ENCODE results near the gene F7.

Gene F7

GRCh38 chr13:113155201-113155600, 49.6 kb downstream of the F7 start:
- no peak overlapping the region for H3K27ac ChIP-seq
- ChIA-PET POLR2A (ENCODE audit: low non-redundant PET) (no interaction called here), CTCF (no interaction called here)
- TF ChIP-seq, protein P1, sequence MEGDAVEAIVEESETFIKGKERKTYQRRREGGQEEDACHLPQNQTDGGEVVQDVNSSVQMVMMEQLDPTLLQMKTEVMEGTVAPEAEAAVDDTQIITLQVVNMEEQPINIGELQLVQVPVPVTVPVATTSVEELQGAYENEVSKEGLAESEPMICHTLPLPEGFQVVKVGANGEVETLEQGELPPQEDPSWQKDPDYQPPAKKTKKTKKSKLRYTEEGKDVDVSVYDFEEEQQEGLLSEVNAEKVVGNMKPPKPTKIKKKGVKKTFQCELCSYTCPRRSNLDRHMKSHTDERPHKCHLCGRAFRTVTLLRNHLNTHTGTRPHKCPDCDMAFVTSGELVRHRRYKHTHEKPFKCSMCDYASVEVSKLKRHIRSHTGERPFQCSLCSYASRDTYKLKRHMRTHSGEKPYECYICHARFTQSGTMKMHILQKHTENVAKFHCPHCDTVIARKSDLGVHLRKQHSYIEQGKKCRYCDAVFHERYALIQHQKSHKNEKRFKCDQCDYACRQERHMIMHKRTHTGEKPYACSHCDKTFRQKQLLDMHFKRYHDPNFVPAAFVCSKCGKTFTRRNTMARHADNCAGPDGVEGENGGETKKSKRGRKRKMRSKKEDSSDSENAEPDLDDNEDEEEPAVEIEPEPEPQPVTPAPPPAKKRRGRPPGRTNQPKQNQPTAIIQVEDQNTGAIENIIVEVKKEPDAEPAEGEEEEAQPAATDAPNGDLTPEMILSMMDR (conservative IDR thresholded peaks at IDR 0.05; ENCODE audit: low read depth), result no peak
- DNase-seq (ENCODE audit: low spot score), result no peak

GRCh38 chr13:113155982-113156655, 50.5 kb downstream of the F7 start:
- H3K27ac ChIP-seq, result no peak overlapping the region
- TF ChIP-seq, protein P1 (conservative IDR thresholded peaks at IDR 0.05; ENCODE audit: low read depth), result no peak
- ChIA-PET CTCF (interaction anchor here (0.5 kb wide), 1 partner anchor 77 kb away, joined by 3 read pairs; no protein-coding TSS in a partner anchor), POLR2A (ENCODE audit: low non-redundant PET) (no interaction called here)
- DNase-seq (ENCODE audit: low spot score), result no peak

DNA sequence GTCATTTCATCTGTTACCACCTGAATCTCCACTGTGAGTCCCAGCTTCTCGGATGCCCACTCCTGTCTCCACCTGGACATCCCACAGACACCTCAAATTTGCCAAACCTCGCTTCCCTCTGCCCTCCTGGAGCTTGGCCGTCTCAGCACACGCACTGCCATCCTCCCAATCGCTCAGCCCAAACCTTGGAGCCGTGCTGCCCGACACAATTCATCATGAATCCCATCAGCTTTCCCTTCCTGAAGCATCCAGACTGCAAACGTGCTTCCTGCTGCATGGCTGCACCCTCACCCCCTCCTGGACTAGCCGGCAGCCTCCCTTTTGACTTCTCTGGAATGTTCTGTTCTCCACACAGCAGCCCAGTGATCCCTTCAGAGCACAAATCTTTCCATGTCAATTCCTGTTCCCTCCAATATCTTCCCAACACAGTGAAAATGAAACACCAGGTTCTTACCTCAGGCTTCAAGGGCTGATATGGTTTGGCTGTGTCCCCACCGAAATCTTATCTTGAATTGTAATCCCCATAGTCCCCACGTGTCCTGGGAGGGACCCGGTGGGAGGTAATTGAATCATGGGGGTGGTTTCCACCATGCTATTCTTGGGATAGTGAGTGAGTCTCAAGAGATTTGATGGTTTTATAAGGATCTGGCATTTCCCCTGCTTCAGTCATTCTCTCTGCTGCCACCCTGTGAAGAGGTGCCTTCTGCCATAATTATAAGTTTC, 51.8 kb downstream of the F7 start:
- no peak overlapping the region for H3K27ac ChIP-seq
- CTCF ChIA-PET, result no interaction called here
- no peak for DNase-seq (ENCODE audit: low spot score)
- TF ChIP-seq, protein P1 (conservative IDR thresholded peaks at IDR 0.05; ENCODE audit: low read depth), result no peak
- POLR2A ChIA-PET (ENCODE audit: low non-redundant PET), result no interaction called here

- ChIA-PET CTCF (no interaction called here), POLR2A (ENCODE audit: low non-redundant PET) (no interaction called here)
- TF ChIP-seq, protein P1 (conservative IDR thresholded peaks at IDR 0.05; ENCODE audit: low read depth), result no peak
- no peak for DNase-seq (ENCODE audit: low spot score)
- H3K27ac ChIP-seq, result no peak within 1 kb of the TSS
Observed at GRCh38 chr13:113157929-113158747, 52.5 kb downstream of the F7 start, which contains the start of gene PROZ. TSS of gene PROZ (plus strand) at chr13:113158648. CDS start at chr13:113158661, 13 bp downstream.

DNA sequence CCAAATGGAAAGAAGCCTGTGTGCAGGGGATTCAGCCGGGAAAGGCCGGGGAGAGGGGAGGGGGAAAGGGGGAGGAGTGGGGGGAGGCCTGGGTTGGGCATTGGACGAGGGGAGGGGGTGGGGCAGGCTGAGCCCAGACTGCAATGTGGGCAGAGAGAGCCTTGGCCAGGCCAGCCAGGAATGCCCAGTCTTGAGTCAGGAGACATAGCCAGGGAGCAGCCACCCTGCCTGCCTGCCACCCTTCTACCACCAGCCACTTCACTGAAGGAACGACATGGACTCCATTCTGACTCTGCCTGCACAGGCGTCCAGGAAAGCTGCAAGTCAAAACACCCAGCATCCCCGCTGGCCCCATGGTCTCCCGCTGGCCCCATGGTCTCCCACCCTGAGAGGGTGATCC, 53.4 kb downstream of the F7 start:
- no peak for DNase-seq (ENCODE audit: low spot score)
- POLR2A ChIA-PET (ENCODE audit: low non-redundant PET), result no interaction called here

More for the DNA sequence above, 53.4 kb downstream of the F7 start:
- no peak overlapping the region for H3K27ac ChIP-seq
- CTCF ChIA-PET, result interaction anchor here (0.5 to 0.6 kb wide), 2 partner anchors 30 to 143 kb away, joined by 3 to 4 read pairs; no protein-coding TSS in a partner anchor
- TF ChIP-seq, protein P1 (conservative IDR thresholded peaks at IDR 0.05; ENCODE audit: low read depth), result no peak
